Measurements from ENCODE around the gene RNU7-1.
A peak's percentile ranks its signal among the peaks of the same experiment; 100 is the strongest.

RNU7-1 gene

GRCh38 chr12:6938353-6939190 lies 5.0 kb upstream of the RNU7-1 start:
- no peak for DNase-seq

GRCh38 chr12:6939191-6939540 lies 4.5 kb upstream of the RNU7-1 start:
- DNase-seq = no peak

GRCh38 chr12:6941267-6941666 lies 2.3 kb upstream of the RNU7-1 start:
- DNase-seq = no peak

GRCh38 chr12:6941782-6942181 lies 1.8 kb upstream of the RNU7-1 start:
- no peak for DNase-seq

GRCh38 chr12:6942331-6942665 lies 1.3 kb upstream of the RNU7-1 start:
- DNase-seq = no peak

- peak; percentile 89 for DNase-seq
Measured at GRCh38 chr12:6943389-6943721, 261 bp upstream of the RNU7-1 start.

GRCh38 chr12:6944381-6945186 lies 968 bp downstream of the RNU7-1 start:
- peak; percentile 85 for DNase-seq

GRCh38 chr12:6945613-6946012 lies 2.0 kb downstream of the RNU7-1 start:
- no peak for DNase-seq

- DNase-seq = peak; percentile 73
Measured at GRCh38 chr12:6946033-6946919, 2.7 kb downstream of the RNU7-1 start.

GRCh38 chr12:6946920-6947374 lies 3.3 kb downstream of the RNU7-1 start:
- no peak for DNase-seq

GRCh38 chr12:6947615-6948014 lies 4.0 kb downstream of the RNU7-1 start:
- DNase-seq = no peak

GRCh38 chr12:6948873-6949594 lies 5.4 kb downstream of the RNU7-1 start:
- DNase-seq = no peak

GRCh38 chr12:6950401-6950801 lies 6.8 kb downstream of the RNU7-1 start:
- DNase-seq = peak; percentile 28

GRCh38 chr12:6950811-6951540 lies 7.4 kb downstream of the RNU7-1 start, which contains the start of gene PTPN6:
Gene PTPN6 (plus strand): TSS chr12:6951356. CDS start chr12:6951513, 157 bp downstream.
- DNase-seq = peak; percentile 47

- peak; percentile 45 for DNase-seq
Measured at GRCh38 chr12:6951551-6952120, 8.0 kb downstream of the RNU7-1 start.

- DNase-seq = peak; percentile 20
Measured at GRCh38 chr12:6952121-6952862, 8.7 kb downstream of the RNU7-1 start.

- DNase-seq = peak; percentile 27
Measured at GRCh38 chr12:6952863-6953441, 9.3 kb downstream of the RNU7-1 start.

GRCh38 chr12:6953442-6954315 lies 10.1 kb downstream of the RNU7-1 start:
- peak; percentile 77 for DNase-seq
